Fibroblast of lung (primary cell): ENCODE results near the gene COL24A1. TPM values are rescaled to one million over a fixed set of nuclear protein-coding genes. Genes with fewer than 3 reads are reported as not detected.
A peak's percentile ranks its signal among the peaks of the same experiment; 100 is the strongest.

Experiments used
- DNase-seq, 2 donors: peaks; one replicate each; pipeline versions ENCODE4 v3.0.0 to v3.0.0-alpha.2; 2010; ENCODE audit warnings: low read depth in 2 of 2
- H2AFZ ChIP-seq: 2 replicates; pipeline ENCODE4 v1.5.1; 2012; ENCODE audit warnings: low read length, control low read depth, inconsistent platforms
- H3K27ac ChIP-seq: 2 replicates; pipeline ENCODE4 v1.5.1; 2011; ENCODE audit warnings: low read length, control low read depth; ENCODE audit not compliant: insufficient read depth
- H3K27me3 ChIP-seq: 2 replicates; pipeline ENCODE4 v1.5.1; 2011; ENCODE audit warnings: mild to moderate bottlenecking, low read length; ENCODE audit not compliant: control insufficient read depth, insufficient read depth
- H3K36me3 ChIP-seq: 2 replicates; pipeline ENCODE4 v1.5.1; 2011; ENCODE audit warnings: low read length; ENCODE audit not compliant: control insufficient read depth, insufficient read depth
- H3K4me1 ChIP-seq: 2 replicates; pipeline ENCODE4 v1.5.1; 2011; ENCODE audit warnings: low read length; ENCODE audit not compliant: control insufficient read depth, insufficient read depth; ENCODE audit errors: extremely low read depth
- H3K4me2 ChIP-seq: 2 replicates; pipeline ENCODE4 v1.5.1; 2011; ENCODE audit warnings: low read length, control low read depth; ENCODE audit not compliant: insufficient read depth; ENCODE audit errors: extremely low read depth
- H3K4me3 ChIP-seq, 4 experiments: fragments of 200-600 bp in 1 of 4; sonication (generic) in 1 of 4; replicated peaks in 1 of 4; 2 replicates each; pipeline ENCODE4 v1.5.1; 2011 to 2016; ENCODE audit warnings: low read length in 4 of 4, low read depth in 3 of 4, mild to moderate bottlenecking in 3 of 4, control low read depth in 2 of 4, inconsistent platforms in 1 of 4, mixed read lengths in 1 of 4; ENCODE audit not compliant: insufficient read depth in 1 of 4; ENCODE audit errors: control extremely low read depth in 1 of 4
- H3K79me2 ChIP-seq: 2 replicates; pipeline ENCODE4 v1.5.1; 2012; ENCODE audit warnings: mild to moderate bottlenecking, low read length, inconsistent platforms; ENCODE audit not compliant: control insufficient read depth, insufficient read depth
- H3K9ac ChIP-seq: 2 replicates; pipeline ENCODE4 v1.5.1; 2011; ENCODE audit warnings: mild to moderate bottlenecking, low read length, control low read depth; ENCODE audit not compliant: insufficient read depth
- H3K9me3 ChIP-seq: 2 replicates; pipeline ENCODE4 v1.5.1; 2012; ENCODE audit warnings: low read depth, low read length; ENCODE audit not compliant: control insufficient read depth, insufficient read depth
- H4K20me1 ChIP-seq: 2 replicates; pipeline ENCODE4 v1.5.1; 2011; ENCODE audit warnings: low read length; ENCODE audit not compliant: control insufficient read depth, insufficient read depth; ENCODE audit errors: extremely low read depth
- EZH2 ChIP-seq: IDR thresholded peaks from 2 replicates; pipeline ENCODE4 v1.5.1; 2012; ENCODE audit warnings: low read length, control low read depth, mild to moderate bottlenecking; ENCODE audit errors: missing control alignments
- polyA plus RNA-seq, 2 donors: library from polyadenylated mRNA; depleted of rRNA in 1 of 2; stranded (reverse) in 1 of 2; unstranded in 1 of 2; fragments of >200 nt; gene quantifications; 2 replicates each; pipeline ENCODE4 v1.2.1, GENCODE V29; 2011 to 2012; ENCODE audit warnings: missing spikeins in 1 of 2
- total RNA-seq: library from RNA; depleted of rRNA; stranded (reverse); fragments of >200 nt; gene quantifications from 2 replicates; pipeline ENCODE4 v1.2.1, GENCODE V29; 2014
- TF ChIP-seq, protein P1 (sequence below), 2 donors: IDR thresholded peaks in 1 of 2; conservative IDR thresholded peaks in 1 of 2; 1 replicate in 1 of 2; 2 replicates in 1 of 2; pipeline ENCODE4 v1.5.1; 2011 to 2012; ENCODE audit warnings: low read length in 2 of 2, control low read depth in 1 of 2, inconsistent platforms in 1 of 2, low read depth in 1 of 2, mild to moderate bottlenecking in 1 of 2

COL24A1 gene
- total and polyA plus RNA-seq, 2 donors (not counting 1 experiment from before 2014, with no cell fraction given): 0.31 to 3.3 TPM

DNA sequence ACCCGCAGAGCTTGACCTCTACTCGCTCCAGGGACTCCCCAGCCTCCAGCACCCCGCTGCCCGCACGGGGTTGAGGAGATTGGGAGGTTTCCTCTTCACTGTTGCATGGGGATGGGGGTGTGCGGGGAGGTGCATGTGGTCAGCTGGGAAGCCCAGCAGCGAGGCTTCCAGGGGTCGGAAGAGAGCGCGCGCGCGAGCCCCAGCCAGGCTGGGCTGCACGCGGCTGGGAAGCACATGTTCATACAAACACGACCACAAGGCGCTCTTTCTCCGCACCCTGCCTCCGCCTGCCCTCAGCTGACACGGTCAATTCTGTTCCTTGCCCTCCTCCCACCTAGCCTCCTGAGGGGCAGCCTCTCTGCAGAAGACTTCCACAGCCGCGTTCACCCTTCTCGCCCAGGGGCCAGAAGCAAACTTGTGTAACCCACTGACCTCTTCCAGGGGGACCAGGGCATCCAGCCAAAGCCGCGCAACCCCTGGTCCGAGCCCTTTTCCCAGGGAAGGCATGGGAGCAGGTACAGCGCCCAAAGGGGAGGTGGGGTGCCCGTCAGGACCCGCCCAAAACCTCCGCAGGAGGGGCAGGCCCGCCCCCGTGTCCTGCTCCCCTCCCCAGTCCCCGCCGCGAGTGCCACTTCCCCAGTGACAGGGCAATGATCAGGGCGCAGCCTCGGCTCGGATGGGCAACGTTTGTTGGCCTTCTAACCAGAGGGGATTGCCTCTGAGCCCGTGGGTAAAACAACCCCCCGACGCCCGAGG lies 1.3 kb downstream of the COL24A1 start:
- Histone ChIP-seq H3K4me1 (peaks cover 3% of the 10 kb centered on the region), H3K79me2 (no peaks in the 10 kb centered on the region), H2AFZ (peak overlapping the region; percentile 66), H3K4me2 (peak overlapping the region; percentile 84), H3K27ac (no peak overlapping the region), H4K20me1 (no peaks in the 10 kb centered on the region), H3K27me3 (no peaks in the 10 kb centered on the region), H3K4me3 (peak overlapping the region in 3 of 4 experiments; percentile 35 to 61 (median 56)), H3K9ac (peak overlapping the region; percentile 30), H3K9me3 (no peaks in the 10 kb centered on the region), H3K36me3 (no peaks in the 10 kb centered on the region)
- DNase-seq: peak; percentile 42 to 50
- TF ChIP-seq, protein P1, sequence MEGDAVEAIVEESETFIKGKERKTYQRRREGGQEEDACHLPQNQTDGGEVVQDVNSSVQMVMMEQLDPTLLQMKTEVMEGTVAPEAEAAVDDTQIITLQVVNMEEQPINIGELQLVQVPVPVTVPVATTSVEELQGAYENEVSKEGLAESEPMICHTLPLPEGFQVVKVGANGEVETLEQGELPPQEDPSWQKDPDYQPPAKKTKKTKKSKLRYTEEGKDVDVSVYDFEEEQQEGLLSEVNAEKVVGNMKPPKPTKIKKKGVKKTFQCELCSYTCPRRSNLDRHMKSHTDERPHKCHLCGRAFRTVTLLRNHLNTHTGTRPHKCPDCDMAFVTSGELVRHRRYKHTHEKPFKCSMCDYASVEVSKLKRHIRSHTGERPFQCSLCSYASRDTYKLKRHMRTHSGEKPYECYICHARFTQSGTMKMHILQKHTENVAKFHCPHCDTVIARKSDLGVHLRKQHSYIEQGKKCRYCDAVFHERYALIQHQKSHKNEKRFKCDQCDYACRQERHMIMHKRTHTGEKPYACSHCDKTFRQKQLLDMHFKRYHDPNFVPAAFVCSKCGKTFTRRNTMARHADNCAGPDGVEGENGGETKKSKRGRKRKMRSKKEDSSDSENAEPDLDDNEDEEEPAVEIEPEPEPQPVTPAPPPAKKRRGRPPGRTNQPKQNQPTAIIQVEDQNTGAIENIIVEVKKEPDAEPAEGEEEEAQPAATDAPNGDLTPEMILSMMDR (conservative IDR thresholded peaks at IDR 0.05 in 1 of 2, IDR thresholded peaks at IDR 0.05 in 1 of 2; ENCODE audit: low read depth in 1 of 2, low read length in 2 of 2): no peak
- TF ChIP-seq EZH2: no peak

- H4K20me1 ChIP-seq: no peaks in the 10 kb centered on the region
- H2AFZ ChIP-seq: peak overlapping the region; percentile 11
- peaks cover 3% of the 10 kb centered on the region for H3K4me1 ChIP-seq
- peak overlapping the region; percentile 59 for H3K4me2 ChIP-seq
- no peak overlapping the region for H3K27ac ChIP-seq
- H3K36me3 ChIP-seq: no peaks in the 10 kb centered on the region
- H3K9me3 ChIP-seq: no peaks in the 10 kb centered on the region
- peak overlapping the region; percentile 30 for H3K9ac ChIP-seq
- no peaks in the 10 kb centered on the region for H3K27me3 ChIP-seq
- H3K4me3 ChIP-seq: no peak overlapping the region
- peak in 1 of 2 donors; percentile 56 for DNase-seq
- TF ChIP-seq, protein P1 (conservative IDR thresholded peaks at IDR 0.05 in 1 of 2, IDR thresholded peaks at IDR 0.05 in 1 of 2; ENCODE audit: low read depth in 1 of 2, low read length in 2 of 2): no peak
- TF ChIP-seq EZH2: no peak
- H3K79me2 ChIP-seq: no peaks in the 10 kb centered on the region
These were observed 2.0 kb downstream of the COL24A1 start for GRCh38 chr1:86154571-86155050.

DNA sequence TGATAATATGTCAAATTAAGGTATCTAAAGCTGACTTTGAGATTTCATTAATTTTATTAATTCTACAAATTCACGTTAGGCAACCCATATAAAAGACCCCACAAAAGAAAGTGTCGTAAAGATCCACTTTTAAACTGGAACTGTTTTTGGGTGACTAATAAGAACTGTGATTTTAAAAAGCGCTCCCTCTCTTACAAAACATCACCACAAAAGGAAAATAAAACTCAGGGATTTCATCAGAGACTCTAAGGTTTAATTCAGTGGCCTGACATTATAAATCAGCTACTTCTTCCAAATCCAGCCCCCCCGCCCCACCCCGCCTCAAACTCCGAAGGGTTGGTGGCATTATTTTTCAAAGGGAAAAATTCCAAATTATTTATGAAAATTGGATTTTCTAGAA lies 2.7 kb downstream of the COL24A1 start:
- H3K27ac ChIP-seq: no peak overlapping the region
- no peak overlapping the region for H3K4me2 ChIP-seq
- no peaks in the 10 kb centered on the region for H3K36me3 ChIP-seq
- no peak overlapping the region for H2AFZ ChIP-seq
- H3K4me1 ChIP-seq: peaks cover 3% of the 10 kb centered on the region
- no peak overlapping the region for H3K4me3 ChIP-seq
- no peaks in the 10 kb centered on the region for H3K9me3 ChIP-seq
- no peak overlapping the region for H3K9ac ChIP-seq
- DNase-seq: no peak
- no peaks in the 10 kb centered on the region for H3K27me3 ChIP-seq
- H4K20me1 ChIP-seq: no peaks in the 10 kb centered on the region
- no peak for TF ChIP-seq EZH2
- TF ChIP-seq, protein P1 (conservative IDR thresholded peaks at IDR 0.05 in 1 of 2, IDR thresholded peaks at IDR 0.05 in 1 of 2; ENCODE audit: low read depth in 1 of 2, low read length in 2 of 2): no peak
- H3K79me2 ChIP-seq: no peaks in the 10 kb centered on the region
